ENCODE data around the gene TAS2R40.

The TAS2R40 gene

GRCh38 chr7:143185551-143185950, 36.3 kb upstream of the TAS2R40 start:
- H3K4me3 ChIP-seq (replicated peaks; ENCODE audit: low read depth, low read length): no peak overlapping the region
- TF ChIP-seq CTCF (IDR thresholded peaks at IDR 0.05; ENCODE audit: low read depth, low read length, missing control alignments): no peak
- DNase-seq (ENCODE audit: extremely low read depth, low read depth): no peak

- no peak overlapping the region for H3K4me3 ChIP-seq (replicated peaks; ENCODE audit: low read depth, low read length)
- no peak for DNase-seq (ENCODE audit: extremely low read depth, low read depth)
- TF ChIP-seq CTCF (IDR thresholded peaks at IDR 0.05; ENCODE audit: low read depth, low read length, missing control alignments): no peak
Observed at GRCh38 chr7:143188994-143189393, 32.8 kb upstream of the TAS2R40 start.

- H3K4me3 ChIP-seq (replicated peaks; ENCODE audit: low read depth, low read length): no peak overlapping the region
- DNase-seq (ENCODE audit: extremely low read depth, low read depth): no peak
- no peak for TF ChIP-seq CTCF (IDR thresholded peaks at IDR 0.05; ENCODE audit: low read depth, low read length, missing control alignments)
Observed at GRCh38 chr7:143193880-143194279, 28.0 kb upstream of the TAS2R40 start.

- TF ChIP-seq CTCF (IDR thresholded peaks at IDR 0.05; ENCODE audit: low read depth, low read length, missing control alignments): no peak
- no peak for DNase-seq (ENCODE audit: extremely low read depth, low read depth)
Observed at GRCh38 chr7:143199040-143199439, 22.8 kb upstream of the TAS2R40 start.

GRCh38 chr7:143202161-143202560, 19.7 kb upstream of the TAS2R40 start:
- H3K4me3 ChIP-seq (replicated peaks; ENCODE audit: low read depth, low read length): no peak overlapping the region
- no peak for DNase-seq (ENCODE audit: extremely low read depth, low read depth)
- TF ChIP-seq CTCF (IDR thresholded peaks at IDR 0.05; ENCODE audit: low read depth, low read length, missing control alignments): no peak

More at GRCh38 chr7:143199040-143199439, 22.8 kb upstream of the TAS2R40 start:
- H3K4me3 ChIP-seq (replicated peaks; ENCODE audit: low read depth, low read length): no peak overlapping the region

GRCh38 chr7:143203386-143203785, 18.5 kb upstream of the TAS2R40 start:
- TF ChIP-seq CTCF (IDR thresholded peaks at IDR 0.05; ENCODE audit: low read depth, low read length, missing control alignments): no peak
- H3K4me3 ChIP-seq (replicated peaks; ENCODE audit: low read depth, low read length): no peak overlapping the region
- DNase-seq (ENCODE audit: extremely low read depth, low read depth): no peak

GRCh38 chr7:143205560-143206293, 16.1 kb upstream of the TAS2R40 start:
- no peak overlapping the region for H3K4me3 ChIP-seq (replicated peaks; ENCODE audit: low read depth, low read length)
- no peak for TF ChIP-seq CTCF (IDR thresholded peaks at IDR 0.05; ENCODE audit: low read depth, low read length, missing control alignments)
- DNase-seq (ENCODE audit: extremely low read depth, low read depth): no peak
